VCaP (cell line): Measurements from ENCODE around the gene MAPK9.

ENCODE experiments used
- H3K27ac ChIP-seq: fragments of 450-650 bp; 2 replicates; pipeline ENCODE4 v1.5.1; 2017
- TF ChIP-seq, protein P1 (sequence below): fragments of 450-650 bp; conservative IDR thresholded peaks from 2 replicates; pipeline ENCODE4 v1.5.1; 2017; ENCODE audit warnings: mild to moderate bottlenecking, moderate library complexity

Gene MAPK9

GRCh38 chr5:180213256-180213600 lies 78.7 kb downstream of the MAPK9 start:
- TF ChIP-seq, protein P1, sequence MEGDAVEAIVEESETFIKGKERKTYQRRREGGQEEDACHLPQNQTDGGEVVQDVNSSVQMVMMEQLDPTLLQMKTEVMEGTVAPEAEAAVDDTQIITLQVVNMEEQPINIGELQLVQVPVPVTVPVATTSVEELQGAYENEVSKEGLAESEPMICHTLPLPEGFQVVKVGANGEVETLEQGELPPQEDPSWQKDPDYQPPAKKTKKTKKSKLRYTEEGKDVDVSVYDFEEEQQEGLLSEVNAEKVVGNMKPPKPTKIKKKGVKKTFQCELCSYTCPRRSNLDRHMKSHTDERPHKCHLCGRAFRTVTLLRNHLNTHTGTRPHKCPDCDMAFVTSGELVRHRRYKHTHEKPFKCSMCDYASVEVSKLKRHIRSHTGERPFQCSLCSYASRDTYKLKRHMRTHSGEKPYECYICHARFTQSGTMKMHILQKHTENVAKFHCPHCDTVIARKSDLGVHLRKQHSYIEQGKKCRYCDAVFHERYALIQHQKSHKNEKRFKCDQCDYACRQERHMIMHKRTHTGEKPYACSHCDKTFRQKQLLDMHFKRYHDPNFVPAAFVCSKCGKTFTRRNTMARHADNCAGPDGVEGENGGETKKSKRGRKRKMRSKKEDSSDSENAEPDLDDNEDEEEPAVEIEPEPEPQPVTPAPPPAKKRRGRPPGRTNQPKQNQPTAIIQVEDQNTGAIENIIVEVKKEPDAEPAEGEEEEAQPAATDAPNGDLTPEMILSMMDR: peak; percentile 62
- peak overlapping the region; percentile 100 for H3K27ac ChIP-seq

- TF ChIP-seq, protein P1: no peak
- peak overlapping the region; percentile 100 for H3K27ac ChIP-seq
Measured at GRCh38 chr5:180212363-180213255, 79.3 kb downstream of the MAPK9 start.

DNA sequence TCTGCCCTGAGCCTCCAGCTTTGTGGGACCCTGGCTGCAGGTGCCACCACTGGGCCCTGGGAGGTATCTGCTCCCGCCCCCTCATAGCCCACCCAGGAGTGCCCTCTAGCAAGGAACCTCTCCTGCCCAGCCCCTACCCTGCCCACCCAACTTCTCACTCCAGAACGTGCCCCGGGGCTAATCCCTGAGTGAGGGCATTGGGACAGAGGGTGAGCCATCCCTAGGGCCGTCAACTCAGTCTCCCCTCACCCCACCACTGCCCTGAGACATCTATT lies 80.2 kb downstream of the MAPK9 start:
- TF ChIP-seq, protein P1: no peak

GRCh38 chr5:180210961-180211760 lies 80.7 kb downstream of the MAPK9 start:
- TF ChIP-seq, protein P1: no peak
- H3K27ac ChIP-seq: peak overlapping the region; percentile 100

More for the DNA sequence above, 80.2 kb downstream of the MAPK9 start:
- H3K27ac ChIP-seq: peak overlapping the region; percentile 100

DNA sequence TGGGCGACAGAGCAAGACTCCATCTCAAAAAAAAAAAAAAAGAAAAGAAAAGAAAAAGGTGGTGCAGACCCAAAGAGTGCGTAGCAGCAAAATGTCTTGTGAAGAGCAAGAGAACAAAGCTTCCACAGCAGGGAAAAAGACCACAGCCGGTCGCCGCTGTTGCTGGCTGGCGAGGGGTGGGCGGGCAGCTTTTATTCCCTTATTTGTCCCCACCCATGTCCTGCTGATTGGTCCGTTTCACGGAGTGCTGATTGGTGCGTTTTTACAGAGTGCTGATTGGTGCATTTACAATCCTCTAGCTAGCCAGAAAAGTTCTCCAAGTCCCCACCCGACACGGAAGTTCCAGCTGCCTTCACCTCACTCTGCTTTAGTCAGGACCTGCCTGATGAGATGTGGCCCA lies 81.8 kb downstream of the MAPK9 start:
- peak overlapping the region; percentile 100; the same call in 1 of the 2 replicates for H3K27ac ChIP-seq

- TF ChIP-seq, protein P1: peak; percentile 99
- peak within 1 kb of the TSS; percentile 100 for H3K27ac ChIP-seq
Measured at GRCh38 chr5:180209137-180209581, 82.7 kb downstream of the MAPK9 start, which contains the start of gene RASGEF1C. RASGEF1C (minus strand) TSS chr5:180209211; CDS start chr5:180138052, 71,159 bp downstream.

DNA sequence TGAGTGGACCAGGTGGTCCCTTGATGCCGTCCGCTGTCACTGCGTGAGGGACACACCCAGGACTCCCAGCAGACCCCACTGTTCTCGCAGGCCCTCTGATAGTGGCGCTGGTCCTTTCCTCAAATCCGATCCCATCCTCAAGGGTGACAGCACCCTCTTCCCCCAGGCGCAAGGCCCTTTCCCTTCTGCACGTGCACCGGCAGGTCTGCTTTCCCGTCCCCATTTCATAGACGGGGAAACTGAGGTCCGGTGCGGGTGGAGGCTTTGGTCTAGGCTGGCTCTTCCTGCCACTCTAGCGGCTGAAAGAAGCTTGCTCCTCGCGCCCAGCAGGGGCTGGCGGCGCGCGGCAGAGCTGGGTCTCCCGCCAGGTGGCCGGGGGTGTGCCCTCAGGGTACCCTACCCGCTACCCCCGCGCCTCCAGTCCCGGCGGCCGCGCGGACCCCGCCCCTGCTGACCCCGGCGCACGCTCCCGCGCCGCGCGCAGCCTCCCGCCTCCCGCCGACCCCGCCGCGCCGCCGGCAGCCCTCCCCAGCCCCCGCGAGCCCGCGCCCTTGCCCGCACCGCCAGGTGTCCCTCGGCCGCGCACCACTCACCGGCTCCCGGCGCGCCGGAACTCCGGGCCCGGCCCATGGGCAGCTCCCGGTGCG lies 83.3 kb downstream of the MAPK9 start:
- peak overlapping the region; percentile 75 for H3K27ac ChIP-seq
- TF ChIP-seq, protein P1: no peak
